Stimulated activated CD4-positive, alpha-beta T cell treated with anti-CD3 and anti-CD28 coated beads, Interleukin-1b, Interleukin-23, amount 100 ng/mL, for 1 hour (primary cell): ENCODE data around the gene EZH1.

Source experiments
- DNase-seq, 2 donors: peaks; one replicate each; pipeline ENCODE4 v3.0.0-alpha.2; 2020; ENCODE audit warnings: low read depth in 2 of 2

The EZH1 gene

GRCh38 chr17:42709561-42709960 lies 35.3 kb downstream of the EZH1 start:
- DNase-seq, result no peak

GRCh38 chr17:42708588-42708987 lies 36.3 kb downstream of the EZH1 start:
- DNase-seq, result no peak

- peak in 1 of 2 donors; percentile 5 for DNase-seq
Measured at GRCh38 chr17:42706732-42707131, 38.1 kb downstream of the EZH1 start.

GRCh38 chr17:42704837-42705494 lies 39.9 kb downstream of the EZH1 start:
- DNase-seq, result no peak

GRCh38 chr17:42704490-42704836 lies 40.4 kb downstream of the EZH1 start:
- DNase-seq, result no peak

- DNase-seq, result no peak
Measured at GRCh38 chr17:42702446-42702845, 42.4 kb downstream of the EZH1 start.

- no peak for DNase-seq
Measured at GRCh38 chr17:42700586-42701289, 44.1 kb downstream of the EZH1 start.

GRCh38 chr17:42699415-42699740 lies 45.5 kb downstream of the EZH1 start:
- no peak for DNase-seq

GRCh38 chr17:42698736-42699414 lies 46.0 kb downstream of the EZH1 start:
- DNase-seq, result no peak

- no peak for DNase-seq
Measured at GRCh38 chr17:42697108-42697811, 47.6 kb downstream of the EZH1 start.

- no peak for DNase-seq
Measured at GRCh38 chr17:42695500-42695899, 49.3 kb downstream of the EZH1 start.

GRCh38 chr17:42694524-42694923 lies 50.3 kb downstream of the EZH1 start:
- no peak for DNase-seq

GRCh38 chr17:42692489-42692888 lies 52.4 kb downstream of the EZH1 start:
- DNase-seq, result no peak

GRCh38 chr17:42691021-42691545 lies 53.8 kb downstream of the EZH1 start:
- DNase-seq, result no peak

- no peak for DNase-seq
Measured at GRCh38 chr17:42690596-42690995, 54.2 kb downstream of the EZH1 start.

- DNase-seq, result no peak
Measured at GRCh38 chr17:42687707-42688320, 57.0 kb downstream of the EZH1 start.

GRCh38 chr17:42686520-42687128 lies 58.2 kb downstream of the EZH1 start:
- no peak for DNase-seq

- DNase-seq, result no peak
Measured at GRCh38 chr17:42685831-42686230, 59.0 kb downstream of the EZH1 start.

GRCh38 chr17:42684929-42685556 lies 59.8 kb downstream of the EZH1 start:
- DNase-seq, result no peak

- no peak for DNase-seq
Measured at GRCh38 chr17:42683407-42684034, 61.3 kb downstream of the EZH1 start.
